DND-41 (cell line): ENCODE results near the gene ZNF142.

ENCODE experiments used
- ATAC-seq: fragments of 200-7000 bp; cut with Tn5 transposase; 3 replicates; pipeline ENCODE4 v1.9.1; 2021; ENCODE audit warnings: low read depth; ENCODE audit not compliant: insufficient read depth
- DNase-seq: peaks from one replicate; pipeline ENCODE4 v3.0.0-alpha.2; 2020
- H2AFZ ChIP-seq: 2 replicates; pipeline ENCODE4 v1.6.0; 2012; ENCODE audit warnings: low read depth, low read length
- H3K27ac ChIP-seq: 2 replicates; pipeline ENCODE4 v1.5.1; 2012; ENCODE audit warnings: low read length, inconsistent platforms
- H3K27me3 ChIP-seq: fragments of 200-600 bp; sonication (generic); 2 replicates; pipeline ENCODE4 v1.6.0; 2012; ENCODE audit warnings: low read length, mild to moderate bottlenecking, inconsistent platforms; ENCODE audit not compliant: insufficient read depth, poor library complexity
- H3K36me3 ChIP-seq: 2 replicates; pipeline ENCODE4 v1.5.1; 2012; ENCODE audit warnings: low read length, inconsistent platforms; ENCODE audit not compliant: insufficient read depth
- H3K4me1 ChIP-seq: 2 replicates; pipeline ENCODE4 v1.5.1; 2012; ENCODE audit warnings: mild to moderate bottlenecking, low read length; ENCODE audit not compliant: insufficient read depth
- H3K4me2 ChIP-seq: 2 replicates; pipeline ENCODE4 v1.6.0; 2012; ENCODE audit warnings: mild to moderate bottlenecking, moderate library complexity, low read length, inconsistent platforms; ENCODE audit not compliant: insufficient read depth
- H3K4me3 ChIP-seq, 2 experiments: fragments of 200-600 bp in 1 of 2; shearing (Covaris generic) in 1 of 2; 2 replicates each; pipeline ENCODE4 v1.5.1; 2012 to 2016; ENCODE audit warnings: inconsistent platforms in 2 of 2, low read length in 2 of 2, mild to moderate bottlenecking in 2 of 2, low read depth in 1 of 2, moderate library complexity in 1 of 2
- H3K79me2 ChIP-seq: 2 replicates; pipeline ENCODE4 v1.6.0; 2012; ENCODE audit warnings: low read length, inconsistent platforms; ENCODE audit not compliant: insufficient read depth
- H3K9ac ChIP-seq: 2 replicates; pipeline ENCODE4 v1.6.0; 2012; ENCODE audit warnings: low read depth, mild to moderate bottlenecking, inconsistent platforms, low read length, moderate library complexity
- H3K9me3 ChIP-seq: 2 replicates; pipeline ENCODE4 v1.5.1; 2012; ENCODE audit warnings: low read length, moderate library complexity, mild to moderate bottlenecking, inconsistent platforms; ENCODE audit not compliant: insufficient read depth, severe bottlenecking
- H4K20me1 ChIP-seq: 2 replicates; pipeline ENCODE4 v1.6.0; 2012; ENCODE audit warnings: low read length; ENCODE audit not compliant: insufficient read depth
- CTCF ChIP-seq: IDR thresholded peaks from 2 replicates; pipeline ENCODE4 v1.5.1; 2012; ENCODE audit warnings: borderline replicate concordance, low read length, moderate library complexity, mild to moderate bottlenecking; ENCODE audit not compliant: poor library complexity, severe bottlenecking; ENCODE audit errors: extremely low read depth
- EZH2 ChIP-seq: IDR thresholded peaks from 3 replicates; pipeline ENCODE4 v1.6.1; 2012; ENCODE audit warnings: borderline replicate concordance, low read depth, mild to moderate bottlenecking, moderate library complexity, low read length, inconsistent platforms; ENCODE audit not compliant: severe bottlenecking

The ZNF142 gene

GRCh38 chr2:218663901-218664300 is 4.5 kb upstream of the ZNF142 start:
- Histone ChIP-seq H3K9ac (no peak overlapping the region), H2AFZ (no peak overlapping the region), H3K79me2 (peaks cover 19% of the 10 kb centered on the region), H4K20me1 (peaks cover 3% of the 10 kb centered on the region), H3K27ac (no peak overlapping the region), H3K4me1 (peaks cover 18% of the 10 kb centered on the region), H3K4me2 (no peak overlapping the region), H3K4me3 (no peak overlapping the region), H3K9me3 (no peaks in the 10 kb centered on the region), H3K36me3 (peaks cover 69% of the 10 kb centered on the region), H3K27me3 (no peaks in the 10 kb centered on the region)
- TF ChIP-seq CTCF = no peak
- TF ChIP-seq EZH2 = no peak
- ATAC-seq = no peak
- DNase-seq = no peak

- DNase-seq (no peak), ATAC-seq (no peak)
- Histone ChIP-seq H2AFZ (no peak overlapping the region), H3K27ac (no peak overlapping the region), H3K27me3 (no peaks in the 10 kb centered on the region), H3K4me1 (peaks cover 29% of the 10 kb centered on the region), H3K79me2 (peaks cover 30% of the 10 kb centered on the region), H3K9me3 (no peaks in the 10 kb centered on the region), H3K9ac (no peak overlapping the region), H3K4me2 (no peak overlapping the region), H4K20me1 (peaks cover 3% of the 10 kb centered on the region), H3K36me3 (peaks cover 64% of the 10 kb centered on the region), H3K4me3 (no peak overlapping the region)
- TF ChIP-seq EZH2 (no peak), CTCF (no peak)
Measured at GRCh38 chr2:218662827-218663226, 3.4 kb upstream of the ZNF142 start.

GRCh38 chr2:218662377-218662776 is 3.0 kb upstream of the ZNF142 start:
- no peak overlapping the region for H3K27ac ChIP-seq
- H3K27me3 ChIP-seq = no peaks in the 10 kb centered on the region
- H3K79me2 ChIP-seq = peaks cover 34% of the 10 kb centered on the region
- H3K9ac ChIP-seq = no peak overlapping the region
- peaks cover 3% of the 10 kb centered on the region for H4K20me1 ChIP-seq
- H3K4me1 ChIP-seq = peaks cover 32% of the 10 kb centered on the region
- H3K4me2 ChIP-seq = no peak overlapping the region
- TF ChIP-seq EZH2 (no peak), CTCF (no peak)
- ATAC-seq = no peak
- no peak overlapping the region for H2AFZ ChIP-seq
- H3K36me3 ChIP-seq = peaks cover 64% of the 10 kb centered on the region
- no peaks in the 10 kb centered on the region for H3K9me3 ChIP-seq
- DNase-seq = no peak
- no peak overlapping the region for H3K4me3 ChIP-seq

- peaks cover 41% of the 10 kb centered on the region for H3K4me1 ChIP-seq
- TF ChIP-seq EZH2 (no peak), CTCF (no peak)
- peaks cover 71% of the 10 kb centered on the region for H3K36me3 ChIP-seq
- ATAC-seq (no peak), DNase-seq (no peak)
- H3K9me3 ChIP-seq = no peaks in the 10 kb centered on the region
- peak overlapping the region; percentile 74 for H3K9ac ChIP-seq
- H4K20me1 ChIP-seq = no peaks in the 10 kb centered on the region; the same call in 1 of the 2 replicates
- H3K79me2 ChIP-seq = peaks cover 39% of the 10 kb centered on the region
- H3K4me3 ChIP-seq = peak overlapping the region; percentile 77 to 81; a peak in 3 of 4 replicates
- peak overlapping the region; percentile 74 for H3K27ac ChIP-seq
- peak overlapping the region; percentile 92 for H2AFZ ChIP-seq
- H3K27me3 ChIP-seq = no peaks in the 10 kb centered on the region
- peak overlapping the region; percentile 94 for H3K4me2 ChIP-seq
Measured at GRCh38 chr2:218659988-218660358, 550 bp upstream of the ZNF142 start.
